Measurements from ENCODE around the gene LTBP1.
"Not testable (repeated sequence)": the region's sequence is repeated elsewhere in the genome, so short reads cannot be mapped to it uniquely, and the experiment has no call there.

The LTBP1 gene

DNA sequence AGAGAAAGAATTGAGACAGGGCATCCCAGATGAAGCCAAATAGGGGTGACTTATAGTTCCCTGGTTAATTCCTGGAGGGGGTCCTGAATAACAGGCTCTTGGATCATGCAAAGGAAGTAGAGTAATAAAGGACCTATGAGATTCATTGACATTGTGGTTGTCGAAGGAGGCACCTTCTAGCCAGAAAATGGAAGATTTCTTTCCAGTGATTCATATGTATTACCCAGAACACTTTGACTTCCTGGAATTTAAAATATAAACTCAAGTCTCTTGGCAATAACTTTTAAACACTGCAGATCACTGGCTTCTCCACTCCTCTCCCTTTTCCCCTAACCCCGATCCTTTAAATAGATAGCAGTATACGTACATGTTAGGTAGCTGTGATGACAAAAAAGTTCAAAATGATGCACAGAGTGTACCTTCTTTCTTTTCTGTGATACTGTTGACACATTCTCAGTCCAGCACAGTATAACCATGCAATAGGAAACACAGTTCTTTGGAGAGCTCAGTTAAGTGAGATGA, 211.8 kb downstream of the LTBP1 start:
- DNase-seq, result no peak

DNA sequence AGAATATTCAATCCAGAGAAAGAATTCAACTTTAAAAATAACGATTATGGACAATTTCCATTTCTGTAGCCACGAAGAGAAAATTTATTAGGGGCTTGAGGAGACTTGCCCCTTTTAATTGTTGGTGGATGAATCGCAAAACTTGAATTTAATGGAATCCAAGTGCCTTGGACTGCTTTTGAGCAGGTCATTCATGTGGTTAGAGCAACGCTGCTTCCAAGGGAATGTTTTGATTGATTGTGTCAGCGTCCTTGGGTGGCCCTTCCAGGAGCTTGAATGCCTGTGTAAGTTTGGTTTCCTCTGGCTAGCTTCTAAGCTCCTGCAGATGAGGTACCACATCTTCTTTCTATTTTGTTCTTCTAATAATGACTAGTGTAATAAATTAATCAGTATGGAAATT, 213.4 kb downstream of the LTBP1 start:
- no peak for DNase-seq

DNA sequence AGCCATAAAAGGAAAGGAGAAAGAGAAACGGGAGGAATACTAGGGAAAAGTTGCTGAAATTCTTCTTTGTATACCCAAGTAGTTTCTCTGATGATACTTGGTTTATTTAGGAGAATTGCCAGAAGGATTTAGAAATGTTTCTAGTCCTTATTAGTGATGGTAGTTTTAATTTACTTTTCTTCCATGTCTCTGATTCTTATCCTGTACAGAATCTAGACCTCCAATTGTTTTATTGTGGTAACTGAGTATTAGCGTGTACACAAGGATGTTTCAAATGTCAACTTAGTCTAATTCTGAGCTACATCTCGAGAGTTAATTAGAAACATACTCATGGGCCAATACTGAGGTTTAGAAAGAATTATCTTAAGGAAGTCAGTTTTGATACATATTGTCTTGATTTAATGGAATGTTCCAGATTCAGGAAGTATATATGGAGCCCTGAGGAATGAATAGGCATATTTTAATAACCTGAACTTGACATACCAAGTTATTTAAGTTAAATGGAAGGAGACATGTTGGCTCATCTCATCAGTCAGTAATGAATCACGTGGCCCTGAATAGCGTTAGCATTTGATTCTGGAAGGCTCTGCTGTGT, 219.6 kb downstream of the LTBP1 start:
- DNase-seq, result no peak

DNA sequence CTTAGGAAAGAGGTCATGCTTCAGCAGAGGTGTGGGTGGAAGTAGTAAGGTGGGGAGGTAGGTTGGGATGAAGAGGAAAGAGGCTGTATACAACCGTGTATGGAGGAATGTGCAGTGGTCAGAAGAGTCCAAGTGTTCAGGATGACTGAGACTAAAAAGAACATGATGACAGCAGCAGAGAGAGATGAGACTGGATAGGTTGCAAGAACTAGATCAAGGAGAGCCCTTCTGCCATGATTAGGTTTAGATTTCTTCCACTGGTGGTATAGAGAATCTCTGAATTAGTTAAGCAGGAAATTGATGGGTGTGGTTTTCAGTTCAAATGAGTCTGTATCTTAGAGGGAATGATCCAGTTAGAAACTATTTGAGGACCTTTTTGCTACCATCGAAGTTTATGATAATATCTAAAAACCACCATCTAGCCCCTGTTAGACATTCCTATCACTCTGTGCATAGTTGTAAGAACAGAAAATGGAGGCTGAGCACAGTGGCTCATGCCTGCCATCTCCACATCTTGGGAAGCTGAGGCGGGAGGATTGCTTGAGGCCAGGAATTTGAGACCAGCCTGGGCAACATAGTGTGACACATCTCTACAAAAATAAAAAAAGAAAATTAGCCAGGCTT, 221.0 kb downstream of the LTBP1 start:
- no peak for DNase-seq

GRCh38 chr2:33168425-33168824, 221.7 kb downstream of the LTBP1 start:
- no peak for DNase-seq

- no peak for DNase-seq
Measured at GRCh38 chr2:33168922-33169321, 222.2 kb downstream of the LTBP1 start.

DNA sequence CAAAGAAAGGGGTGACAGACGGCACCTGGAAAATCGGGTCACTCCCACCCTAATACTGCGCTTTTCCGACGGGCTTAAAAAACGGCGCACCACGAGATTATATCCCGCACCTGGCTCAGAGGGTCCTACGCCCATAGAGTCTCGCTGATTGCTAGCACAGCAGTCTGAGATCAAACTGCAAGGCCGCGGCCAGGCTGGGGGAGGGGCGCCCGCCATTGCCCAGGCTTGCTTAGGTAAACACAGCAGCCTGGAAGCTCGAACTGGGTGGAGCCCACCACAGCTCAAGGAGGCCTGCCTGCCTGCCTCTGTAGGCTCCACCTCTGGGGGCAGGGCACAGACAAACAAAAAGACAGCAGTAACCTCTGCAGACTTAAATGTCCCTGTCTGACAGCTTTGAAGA, 223.5 kb downstream of the LTBP1 start:
- not testable (repeated sequence) for DNase-seq

DNA sequence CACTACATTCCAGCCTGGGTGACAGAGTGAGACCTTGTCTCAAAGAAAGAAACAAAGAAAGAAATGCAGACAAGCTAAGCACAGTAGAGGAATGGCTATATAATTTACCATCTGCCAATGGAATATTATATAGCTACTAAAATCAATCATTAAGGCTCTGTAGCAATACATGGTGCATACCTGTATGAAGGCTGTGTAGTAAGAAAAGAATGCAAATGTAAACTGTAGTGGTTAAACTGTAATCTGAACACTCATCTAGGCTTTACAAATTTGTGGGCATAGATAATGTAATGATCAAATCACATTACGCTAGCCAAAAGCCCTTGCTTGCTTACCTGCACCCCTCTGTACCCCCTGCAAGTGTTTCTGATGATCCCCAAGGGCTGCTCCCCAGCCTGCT, 230.9 kb downstream of the LTBP1 start:
- no peak for DNase-seq

DNA sequence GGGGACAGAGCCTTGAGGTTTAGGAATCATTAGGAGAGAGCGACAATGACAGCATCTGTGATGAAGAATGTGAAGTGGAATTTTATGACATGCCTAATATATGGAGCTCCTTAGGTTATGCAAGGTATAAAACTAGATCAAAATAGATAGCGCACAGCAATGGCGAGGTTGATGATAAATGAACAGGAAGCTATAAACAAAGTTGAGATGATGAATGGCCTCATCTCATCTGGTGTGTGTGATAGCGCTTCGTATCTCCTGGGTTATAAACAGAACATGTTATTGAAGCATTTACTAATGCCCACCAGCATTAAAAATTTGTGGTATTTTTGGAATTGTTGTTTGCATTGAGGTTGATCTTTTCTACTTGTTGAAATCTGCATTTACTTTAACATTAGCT, 231.5 kb downstream of the LTBP1 start:
- no peak for DNase-seq

GRCh38 chr2:33180915-33181314, 234.2 kb downstream of the LTBP1 start:
- DNase-seq, result no peak

GRCh38 chr2:33181466-33181865, 234.7 kb downstream of the LTBP1 start:
- DNase-seq, result no peak

GRCh38 chr2:33184041-33184440, 237.3 kb downstream of the LTBP1 start:
- DNase-seq, result no peak

DNA sequence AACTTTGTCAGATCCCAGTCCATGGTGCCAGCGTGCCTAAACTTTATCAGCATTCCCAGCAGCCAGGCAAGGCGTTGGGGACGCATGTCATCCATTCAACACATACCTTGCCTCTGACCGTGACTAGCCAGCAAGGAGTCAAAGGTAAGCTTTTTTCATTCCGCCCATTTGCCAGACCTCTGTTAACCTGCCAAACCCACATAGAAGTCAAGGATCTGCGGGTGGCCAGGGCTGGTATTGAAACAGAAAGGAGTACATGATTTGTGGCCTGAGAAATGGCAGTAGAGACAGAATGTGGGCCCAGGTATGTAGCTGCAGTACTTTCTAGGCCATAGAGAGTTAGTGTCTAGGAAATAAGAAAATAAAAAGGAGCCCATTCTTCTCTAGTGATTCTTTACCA, 240.2 kb downstream of the LTBP1 start:
- DNase-seq, result no peak

- DNase-seq, result no peak
Measured at GRCh38 chr2:33188799-33189198, 242.0 kb downstream of the LTBP1 start.

GRCh38 chr2:33190393-33190937, 243.7 kb downstream of the LTBP1 start:
- DNase-seq, result no peak

GRCh38 chr2:33195891-33196290, 249.1 kb downstream of the LTBP1 start:
- DNase-seq, result no peak

GRCh38 chr2:33196700-33197099, 249.9 kb downstream of the LTBP1 start:
- no peak for DNase-seq

- no peak for DNase-seq
Measured at GRCh38 chr2:33197198-33197938, 250.6 kb downstream of the LTBP1 start.

- DNase-seq, result no peak
Measured at GRCh38 chr2:33202641-33203522, 256.1 kb downstream of the LTBP1 start.

GRCh38 chr2:33204945-33205344, 258.2 kb downstream of the LTBP1 start:
- DNase-seq, result no peak

- DNase-seq, result no peak
Measured at GRCh38 chr2:33205693-33206434, 259.1 kb downstream of the LTBP1 start.

GRCh38 chr2:33207151-33207740, 260.5 kb downstream of the LTBP1 start:
- DNase-seq, result no peak

All from NCI-H1092 (cell line).